ENCODE data around the gene MAMLD1. TPM values are rescaled to one million over a fixed set of nuclear protein-coding genes. Genes with fewer than 3 reads are reported as not detected.

Gene MAMLD1
- total RNA-seq, 1 experiment from 2014 or later: 0.48 TPM

DNA sequence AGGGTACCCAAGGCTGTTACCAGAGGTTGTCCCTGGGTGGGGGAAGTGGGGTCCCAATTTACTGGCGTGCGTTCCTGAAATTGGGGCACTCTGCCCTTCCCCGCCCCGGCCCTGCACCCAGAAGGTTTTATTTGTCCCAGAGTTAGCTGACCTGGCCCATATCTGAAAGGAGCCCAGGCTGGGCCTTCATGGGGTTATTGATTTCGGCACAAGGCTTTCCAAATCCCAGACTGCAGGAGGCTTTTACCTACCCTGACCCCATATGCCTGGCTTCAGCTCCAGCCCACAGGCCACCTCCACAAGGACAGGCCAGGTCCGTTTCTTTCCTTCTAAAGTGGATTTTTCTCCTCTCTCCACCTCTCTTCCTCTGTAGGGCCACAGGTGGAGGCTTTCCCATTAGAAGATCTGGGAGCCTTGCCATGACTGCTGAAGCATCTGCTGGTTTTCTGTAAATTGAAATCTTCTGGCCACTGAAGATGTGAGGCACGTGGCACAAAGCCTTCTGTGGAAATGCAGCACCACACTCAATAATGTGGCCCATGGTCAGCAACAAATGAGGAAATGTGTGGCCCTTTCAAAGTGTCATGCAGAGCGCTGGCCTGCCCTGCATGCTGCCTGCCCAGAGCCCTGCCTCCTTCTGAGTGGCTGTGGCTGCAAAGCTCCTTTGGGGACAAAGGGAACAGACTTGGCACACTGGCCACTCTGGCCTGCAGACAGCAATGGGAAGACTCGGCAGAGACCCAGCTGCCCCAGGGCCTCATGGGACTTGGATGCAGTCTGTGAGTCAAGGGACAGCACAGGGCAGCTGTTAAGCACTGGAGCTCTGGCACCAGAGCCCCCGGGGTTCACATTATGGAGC is 162.2 kb downstream of the MAMLD1 start:
- H4K5ac ChIP-seq (ENCODE audit: insufficient read length, low read depth, low read length): no peak overlapping the region
- H3K27me3 ChIP-seq (ENCODE audit: insufficient read depth, low read length): no peaks in the 10 kb centered on the region
- H3K4me2 ChIP-seq (ENCODE audit: insufficient read depth, insufficient read length, low read length): no peak overlapping the region
- no peak overlapping the region for H2AFZ ChIP-seq (ENCODE audit: low read length)
- no peak overlapping the region for H3T11ph ChIP-seq (ENCODE audit: low read length)
- H3K18ac ChIP-seq (ENCODE audit: insufficient read length, low read depth, low read length): no peak overlapping the region
- H4K91ac ChIP-seq (ENCODE audit: insufficient read length, low read depth, low read length): no peak overlapping the region
- no peak overlapping the region for H4K8ac ChIP-seq (replicated peaks; ENCODE audit: insufficient read length, low read depth, low read length)
- no peak for DNase-seq
- H3K9me3 ChIP-seq (ENCODE audit: control insufficient read depth, low read depth, low read length): no peaks in the 10 kb centered on the region
- no peaks in the 10 kb centered on the region for H3K79me2 ChIP-seq (ENCODE audit: insufficient read depth, low read length)
- H2BK5ac ChIP-seq (ENCODE audit: insufficient read length, low read length): no peak overlapping the region
- no peaks in the 10 kb centered on the region for H3K79me1 ChIP-seq (ENCODE audit: insufficient read depth, low read depth, low read length, poor library complexity, severe bottlenecking)
- Mint-ChIP-seq H3K36me3 (ENCODE audit: insufficient read depth in 1 of 3, low read depth in 3 of 3) (peaks cover 0 to 5% (median 0%) of the 10 kb centered on the region in 3 experiments; a peak in 4 of 7 replicates), H3K9me3 (peaks cover 74 to 82% of the 10 kb centered on the region in 2 experiments), H3K4me3 (no peak overlapping the region), H3K27me3 (ENCODE audit: low read depth) (no peaks in the 10 kb centered on the region; the same call in 1 of the 2 replicates), H3K27ac (no peak overlapping the region), H3K4me1 (peaks cover 3 to 6% of the 10 kb centered on the region in 2 experiments; a peak in 2 of 4 replicates)
- TF ChIP-seq, protein P1, sequence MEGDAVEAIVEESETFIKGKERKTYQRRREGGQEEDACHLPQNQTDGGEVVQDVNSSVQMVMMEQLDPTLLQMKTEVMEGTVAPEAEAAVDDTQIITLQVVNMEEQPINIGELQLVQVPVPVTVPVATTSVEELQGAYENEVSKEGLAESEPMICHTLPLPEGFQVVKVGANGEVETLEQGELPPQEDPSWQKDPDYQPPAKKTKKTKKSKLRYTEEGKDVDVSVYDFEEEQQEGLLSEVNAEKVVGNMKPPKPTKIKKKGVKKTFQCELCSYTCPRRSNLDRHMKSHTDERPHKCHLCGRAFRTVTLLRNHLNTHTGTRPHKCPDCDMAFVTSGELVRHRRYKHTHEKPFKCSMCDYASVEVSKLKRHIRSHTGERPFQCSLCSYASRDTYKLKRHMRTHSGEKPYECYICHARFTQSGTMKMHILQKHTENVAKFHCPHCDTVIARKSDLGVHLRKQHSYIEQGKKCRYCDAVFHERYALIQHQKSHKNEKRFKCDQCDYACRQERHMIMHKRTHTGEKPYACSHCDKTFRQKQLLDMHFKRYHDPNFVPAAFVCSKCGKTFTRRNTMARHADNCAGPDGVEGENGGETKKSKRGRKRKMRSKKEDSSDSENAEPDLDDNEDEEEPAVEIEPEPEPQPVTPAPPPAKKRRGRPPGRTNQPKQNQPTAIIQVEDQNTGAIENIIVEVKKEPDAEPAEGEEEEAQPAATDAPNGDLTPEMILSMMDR (conservative IDR thresholded peaks at IDR 0.05): no peak
- H2BK120ac ChIP-seq (ENCODE audit: low read depth, low read length, poor library complexity, severe bottlenecking): no peak overlapping the region
- no peak overlapping the region; the same call in 1 of the 2 replicates for H3K14ac ChIP-seq (ENCODE audit: insufficient read depth, low read length)
- no peaks in the 10 kb centered on the region for H4K20me1 ChIP-seq (ENCODE audit: control insufficient read depth, insufficient read depth, insufficient read length)
- H3K27ac ChIP-seq (ENCODE audit: insufficient read length, low read depth, low read length): no peak overlapping the region
- H3K56ac ChIP-seq (ENCODE audit: insufficient read length, low read depth, low read length): no peak overlapping the region
- no peak overlapping the region for H3K9ac ChIP-seq (ENCODE audit: extremely low read depth, insufficient read length, low read length)
- no peaks in the 10 kb centered on the region for H3K23me2 ChIP-seq (ENCODE audit: insufficient read length, low read depth, low read length, poor library complexity, severe bottlenecking)
- H3K4me1 ChIP-seq (ENCODE audit: insufficient read depth, low read length): no peaks in the 10 kb centered on the region
- no CpG with 5 or more reads among the region's 10 CpGs for WGBS (ENCODE audit: extremely low coverage, insufficient read length, low lambda C conversion rate)
- H2BK15ac ChIP-seq (ENCODE audit: low read depth, low read length): no peak overlapping the region
- no peak overlapping the region for H3K23ac ChIP-seq (ENCODE audit: insufficient read length, low read depth, low read length)
- H2AK5ac ChIP-seq (ENCODE audit: insufficient read length, low read length): no peak overlapping the region
- H3K4ac ChIP-seq (ENCODE audit: low read depth, low read length): no peak overlapping the region
- no peak overlapping the region for H2BK12ac ChIP-seq (ENCODE audit: insufficient read length, low read depth, low read length)
- H2BK20ac ChIP-seq (ENCODE audit: low read depth, low read length, poor library complexity, severe bottlenecking): no peak overlapping the region
